Measurements from ENCODE around the gene CLP1.
A peak's percentile ranks its signal among the peaks of the same experiment; 100 is the strongest.

The CLP1 gene

GRCh38 chr11:57657194-57658022 is at the start of gene CLP1:
Gene CLP1, plus strand, starts transcription at chr11:57657762. Its CDS starts 1,715 bp downstream, at chr11:57659477.
- DNase-seq, result peak; percentile 97

GRCh38 chr11:57610170-57610569 is 47.4 kb upstream of the CLP1 start:
- no peak for DNase-seq

DNA sequence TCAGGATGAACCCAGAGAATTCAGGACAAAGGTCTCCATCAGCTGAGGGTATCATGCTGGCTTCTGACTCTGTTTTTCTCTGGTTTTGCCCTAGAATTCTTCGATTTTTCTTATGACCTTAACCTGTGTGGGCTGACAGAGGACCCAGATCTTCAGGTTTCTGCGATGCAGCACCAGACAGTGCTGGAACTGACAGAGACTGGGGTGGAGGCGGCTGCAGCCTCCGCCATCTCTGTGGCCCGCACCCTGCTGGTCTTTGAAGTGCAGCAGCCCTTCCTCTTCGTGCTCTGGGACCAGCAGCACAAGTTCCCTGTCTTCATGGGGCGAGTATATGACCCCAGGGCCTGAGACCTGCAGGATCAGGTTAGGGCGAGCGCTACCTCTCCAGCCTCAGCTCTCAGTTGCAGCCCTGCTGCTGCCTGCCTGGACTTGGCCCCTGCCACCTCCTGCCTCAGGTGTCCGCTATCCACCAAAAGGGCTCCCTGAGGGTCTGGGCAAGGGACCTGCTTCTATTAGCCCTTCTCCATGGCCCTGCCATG is 43.3 kb upstream of the CLP1 start:
- DNase-seq, result no peak

GRCh38 chr11:57615308-57615707 is 42.3 kb upstream of the CLP1 start:
- DNase-seq, result no peak

DNA sequence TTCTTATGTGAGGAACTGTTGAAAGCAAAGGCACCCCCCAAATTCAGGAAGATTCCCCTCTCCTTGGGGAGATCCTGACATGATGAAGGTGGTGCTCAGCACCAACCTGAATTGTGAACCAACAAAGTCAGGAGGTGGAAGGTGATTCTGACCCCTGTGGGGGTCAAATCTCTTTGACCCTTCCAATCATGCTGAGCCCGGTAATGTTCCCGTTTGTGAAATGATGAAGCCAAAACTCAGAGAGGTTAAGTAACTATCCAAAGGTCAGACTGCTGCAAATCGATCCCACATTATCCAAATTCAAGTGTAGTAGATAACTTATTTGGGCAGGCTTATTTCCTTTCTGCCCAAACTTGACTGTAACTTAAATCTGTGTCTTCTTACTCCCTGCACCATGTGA is 41.0 kb upstream of the CLP1 start:
- DNase-seq, result no peak

- DNase-seq, result no peak
These were observed 39.1 kb upstream of the CLP1 start for GRCh38 chr11:57618438-57618837.

DNA sequence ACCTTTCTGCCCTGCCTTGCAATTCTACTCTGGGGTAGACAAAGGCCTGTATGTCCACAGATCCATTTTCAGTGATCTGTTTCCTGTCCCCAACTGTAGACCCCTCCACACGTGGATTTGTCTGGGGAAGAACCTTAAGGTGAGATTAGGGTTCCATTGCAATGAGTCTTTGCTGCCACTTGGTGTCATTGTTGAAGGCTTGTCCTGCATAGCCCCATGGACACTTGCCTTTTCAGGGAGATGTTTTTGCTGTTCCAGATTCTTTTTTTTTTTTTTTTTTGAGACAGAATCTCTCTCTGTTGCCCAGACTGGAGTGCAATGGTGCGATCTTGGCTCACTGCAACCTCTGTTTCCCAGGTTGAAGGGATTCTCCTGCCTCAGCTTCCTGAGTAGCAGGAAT is 38.2 kb upstream of the CLP1 start:
- DNase-seq, result no peak

- no peak for DNase-seq
These were observed 37.1 kb upstream of the CLP1 start for GRCh38 chr11:57620467-57620866.

- no peak for DNase-seq
These were observed 35.3 kb upstream of the CLP1 start for GRCh38 chr11:57622263-57622662.

DNA sequence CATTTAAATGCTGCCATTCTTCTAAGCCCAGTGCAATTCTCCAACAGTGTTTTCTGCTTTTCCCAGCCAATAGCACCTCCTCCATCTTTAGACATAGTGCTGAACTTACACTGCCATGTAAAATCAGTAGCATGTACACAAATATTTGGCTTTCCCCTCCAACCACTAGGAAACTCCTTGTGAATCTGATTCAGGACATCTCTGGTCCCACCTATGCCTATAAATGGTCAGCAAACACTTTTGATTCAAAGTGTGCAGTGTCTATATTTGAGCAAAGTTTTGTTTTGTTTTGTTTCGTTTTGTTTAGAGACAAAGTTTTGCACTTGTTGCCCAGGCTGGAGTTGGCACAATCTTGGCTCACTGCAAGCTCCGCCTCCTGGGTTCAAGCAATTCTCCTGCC is 32.7 kb upstream of the CLP1 start:
- DNase-seq, result no peak

DNA sequence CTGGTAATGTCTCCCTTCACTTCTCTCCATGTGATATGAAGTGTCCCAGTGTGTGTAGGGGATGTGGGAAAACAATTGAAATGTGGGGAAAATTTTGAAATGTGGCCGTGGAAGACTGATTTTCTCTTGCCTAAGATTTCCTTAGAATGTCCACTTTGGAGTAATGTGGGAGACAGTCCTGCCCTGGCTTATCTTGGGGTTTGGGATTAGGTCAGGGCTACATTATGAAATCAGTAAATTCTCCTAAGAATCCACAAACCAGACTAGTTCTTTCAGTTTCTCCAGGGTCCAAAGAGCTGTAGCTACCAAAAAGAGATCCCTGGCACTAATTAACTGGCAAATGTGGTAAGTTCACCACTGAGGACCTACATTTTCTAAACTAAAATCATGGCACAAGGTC is 30.7 kb upstream of the CLP1 start:
- DNase-seq, result no peak

- DNase-seq, result no peak
These were observed 27.4 kb upstream of the CLP1 start for GRCh38 chr11:57630171-57630570.

DNA sequence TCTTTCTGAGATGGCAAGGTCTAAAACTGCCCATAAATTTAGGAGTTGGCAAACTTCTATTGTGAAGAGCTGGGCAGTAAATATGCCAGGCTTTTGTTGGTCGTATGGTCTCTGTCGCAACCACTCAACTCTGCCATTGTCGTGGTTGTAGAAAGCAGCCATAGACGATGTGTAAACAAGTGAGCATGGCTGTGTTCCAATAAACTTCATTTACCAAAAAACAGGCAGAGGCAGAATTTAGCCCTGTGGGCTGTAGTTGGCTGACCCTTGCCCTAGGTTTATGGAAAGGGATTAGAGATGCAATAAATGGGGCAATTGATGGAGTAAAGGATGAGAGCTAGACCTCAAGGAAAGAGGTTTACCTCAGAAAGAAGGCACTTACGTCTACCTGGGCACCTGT is 25.4 kb upstream of the CLP1 start:
- DNase-seq, result no peak

DNA sequence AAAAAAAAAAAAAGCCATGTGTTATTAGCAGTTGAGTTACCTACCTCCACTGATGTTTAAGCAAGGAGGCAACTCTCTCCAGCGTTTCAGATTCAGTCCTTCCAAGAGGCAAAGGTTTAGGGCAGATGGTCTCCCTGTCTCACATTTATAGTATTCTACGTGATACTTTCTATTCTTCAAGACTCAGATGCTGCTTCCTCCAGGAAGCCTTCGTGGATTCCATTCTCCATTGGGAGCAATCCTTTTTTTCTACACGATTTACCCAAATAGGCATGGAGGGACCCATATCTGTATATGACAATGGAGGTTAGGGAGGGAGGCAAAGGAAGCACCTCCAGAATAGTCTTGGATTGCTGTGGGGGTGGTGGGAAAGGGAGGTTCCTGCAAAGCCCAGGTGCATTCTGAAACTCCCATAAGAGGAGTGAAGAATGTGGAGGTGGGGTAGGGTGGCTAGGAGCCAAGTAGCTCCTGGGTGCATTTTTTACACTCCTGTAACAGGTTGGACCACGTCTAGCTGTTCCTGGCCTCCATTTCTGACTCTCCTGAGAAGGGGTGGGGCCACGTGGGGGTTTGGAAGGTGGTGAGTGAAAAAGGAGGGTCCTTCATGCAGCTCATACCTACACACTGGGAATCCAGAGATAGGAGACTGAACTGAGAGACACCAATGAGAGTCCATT is 24.0 kb upstream of the CLP1 start:
- no peak for DNase-seq

DNA sequence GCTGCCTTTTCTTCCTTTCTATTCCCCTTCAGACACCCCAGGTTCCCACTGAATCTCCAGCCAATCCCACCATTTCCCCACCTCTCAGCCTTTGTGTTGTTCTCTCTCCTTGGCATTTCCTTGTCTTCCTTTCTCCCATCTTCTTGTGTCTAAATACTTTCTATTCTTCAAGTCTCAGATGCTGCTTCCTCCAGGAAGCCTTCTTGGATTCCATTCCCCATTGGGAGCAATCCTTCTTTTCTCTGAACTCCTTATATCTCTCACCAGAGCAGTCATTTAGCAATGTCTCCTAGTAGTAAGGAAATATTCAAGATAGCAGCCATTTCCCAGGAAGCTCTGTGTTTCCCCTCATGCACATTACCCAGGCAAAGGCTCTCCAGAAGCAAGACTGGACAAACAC is 23.3 kb upstream of the CLP1 start:
- no peak for DNase-seq

DNA sequence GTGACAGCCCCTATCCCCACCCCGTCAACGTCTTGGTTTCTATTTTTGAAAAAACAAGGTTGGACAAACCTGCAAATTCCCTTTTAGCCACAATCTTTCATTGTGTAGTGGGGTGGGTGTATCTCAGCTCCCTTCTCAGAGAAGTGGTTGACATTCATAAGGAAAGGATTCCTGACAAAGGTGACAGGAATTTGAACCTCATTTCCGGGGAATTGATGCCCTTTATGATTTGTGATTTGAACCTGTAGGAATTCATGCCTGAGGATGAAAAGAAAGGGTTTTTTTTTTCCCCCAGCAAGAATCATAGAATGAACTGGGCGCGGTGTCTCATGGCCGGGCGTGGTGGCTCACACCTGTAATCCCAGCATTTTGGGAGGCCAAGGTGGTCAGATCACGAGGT is 22.3 kb upstream of the CLP1 start:
- no peak for DNase-seq

DNA sequence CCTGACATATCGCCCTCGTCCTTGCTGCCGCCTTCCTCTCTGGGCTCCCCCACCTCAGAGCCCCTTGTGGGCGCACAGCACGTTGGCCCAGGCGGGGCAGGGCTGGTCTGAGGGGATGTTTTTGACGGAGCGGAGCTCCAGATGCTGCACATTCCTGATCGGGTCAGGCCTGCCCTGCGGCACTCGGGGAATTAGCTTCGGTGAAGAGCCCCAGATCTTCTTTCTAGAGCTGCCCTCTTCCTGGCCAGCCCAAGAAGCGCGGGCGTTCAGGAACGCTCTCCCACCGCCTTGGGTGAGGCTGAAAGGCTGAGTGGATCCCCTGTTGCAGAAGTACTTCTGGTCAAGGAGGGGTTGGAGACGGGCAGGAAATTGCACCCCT is 19.9 kb upstream of the CLP1 start:
- no peak for DNase-seq

DNA sequence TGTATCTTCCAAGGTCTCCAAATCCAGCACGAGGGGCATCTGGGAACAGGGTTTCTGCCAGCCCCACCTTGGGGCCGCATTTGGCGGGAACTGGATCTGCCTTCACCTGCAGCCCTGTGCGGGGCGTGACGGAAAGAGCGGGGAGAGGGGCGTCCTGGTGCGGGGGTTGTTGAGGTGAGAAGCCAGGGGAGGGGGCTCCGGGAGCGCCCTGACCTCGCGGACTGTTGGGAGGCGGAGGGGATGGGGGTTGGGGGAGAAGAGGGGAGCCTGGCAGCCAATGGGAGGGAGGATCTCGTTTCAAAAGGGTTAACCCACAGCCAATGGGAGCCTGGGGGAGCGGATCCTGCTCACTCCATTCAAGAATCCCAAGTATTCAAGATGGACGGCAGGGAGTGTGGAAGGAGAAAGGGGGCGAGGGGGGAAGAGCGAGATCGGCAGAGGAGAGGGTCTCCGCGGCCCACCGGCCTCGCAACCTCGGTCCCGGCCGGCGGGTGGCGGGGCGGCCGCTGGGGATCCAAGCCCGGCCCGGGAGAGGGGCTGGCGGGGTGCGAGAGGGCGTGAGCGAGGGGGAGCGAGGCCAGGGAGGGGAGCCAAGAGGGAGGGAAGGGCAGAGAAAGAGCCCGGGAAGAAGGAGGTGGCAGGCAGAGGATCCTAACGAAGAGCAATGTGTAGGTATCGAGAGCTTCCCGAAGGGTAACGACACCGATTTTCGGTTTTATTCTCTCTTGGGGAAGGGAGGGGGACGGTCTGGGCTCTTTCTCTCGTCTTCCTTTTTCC is 19.4 kb upstream of the CLP1 start:
- peak; percentile 73 for DNase-seq

GRCh38 chr11:57638811-57639320 is 18.7 kb upstream of the CLP1 start:
- DNase-seq, result no peak

DNA sequence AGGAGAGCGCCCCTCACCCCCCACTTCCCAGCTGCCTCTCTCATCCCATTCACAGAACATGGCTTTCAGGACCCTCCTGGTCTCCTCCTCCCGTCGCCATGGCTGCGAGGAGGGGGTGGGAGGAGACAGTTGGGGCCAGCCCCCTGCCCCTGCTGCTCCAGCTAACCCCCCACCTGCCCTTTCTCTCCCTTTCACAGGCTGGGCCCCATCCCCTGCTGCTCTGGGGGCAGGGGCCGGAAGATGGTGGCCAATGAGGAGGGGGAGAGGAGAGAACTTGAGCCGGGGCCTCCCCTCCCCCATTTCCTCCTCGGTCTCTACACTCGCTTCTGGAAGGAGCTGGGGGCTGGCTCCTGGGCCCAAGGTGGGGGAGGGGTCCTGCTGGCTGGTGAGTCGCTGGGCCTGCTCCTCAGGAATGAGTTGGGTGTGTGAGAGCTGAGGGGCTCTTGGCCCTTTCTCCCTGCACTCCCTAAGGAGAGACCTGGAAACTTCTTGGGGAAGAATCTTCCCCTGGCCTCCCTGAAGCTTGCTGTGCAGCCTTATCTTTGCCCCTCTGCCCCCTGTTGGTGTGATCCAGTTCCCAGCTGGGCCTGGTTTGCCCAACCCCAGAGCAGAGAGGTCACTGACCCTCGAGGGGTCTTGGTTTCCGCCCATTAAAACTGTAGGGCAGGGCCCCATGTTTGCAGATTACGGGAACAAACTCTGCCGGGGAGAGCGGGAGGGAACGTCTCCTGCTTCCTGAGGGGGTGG is 18.1 kb upstream of the CLP1 start:
- DNase-seq, result no peak

- no peak for DNase-seq
These were observed 17.3 kb upstream of the CLP1 start for GRCh38 chr11:57640068-57640800.
